HG03432 (cell line): ENCODE measurements around the gene NT5M.
A peak's percentile ranks its signal among the peaks of the same experiment; 100 is the strongest.
"Not testable (repeated sequence)": the region's sequence is repeated elsewhere in the genome, so short reads cannot be mapped to it uniquely, and the experiment has no call there.

Experiments used
- ATAC-seq: cut with Tn5 transposase; IDR thresholded peaks from one replicate; pipeline ENCODE4 v1.9.1; 2021; ENCODE audit warnings: mild to moderate bottlenecking, moderate library complexity; ENCODE audit not compliant: unreplicated experiment

The NT5M gene

DNA sequence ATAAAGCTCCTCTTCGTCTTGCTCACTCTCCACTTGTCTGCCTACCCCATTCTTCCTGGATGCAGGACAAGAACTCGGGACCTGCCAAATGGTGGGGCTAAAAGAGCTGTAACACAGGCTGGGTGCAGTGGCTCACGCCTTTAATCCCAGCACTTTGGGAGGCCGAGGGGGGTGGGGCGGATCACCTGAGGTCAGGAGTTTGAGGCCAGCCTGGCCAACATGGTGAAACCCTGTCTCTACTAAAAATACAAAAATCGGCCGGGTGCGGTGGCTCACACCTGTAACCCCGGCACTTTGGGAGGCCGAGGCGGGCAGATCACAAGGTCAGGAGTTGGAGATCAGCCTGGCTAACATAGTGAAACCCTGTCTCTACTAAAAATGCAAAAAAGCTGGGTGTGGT is 1.5 kb upstream of the NT5M start:
- ATAC-seq = not testable (repeated sequence)

DNA sequence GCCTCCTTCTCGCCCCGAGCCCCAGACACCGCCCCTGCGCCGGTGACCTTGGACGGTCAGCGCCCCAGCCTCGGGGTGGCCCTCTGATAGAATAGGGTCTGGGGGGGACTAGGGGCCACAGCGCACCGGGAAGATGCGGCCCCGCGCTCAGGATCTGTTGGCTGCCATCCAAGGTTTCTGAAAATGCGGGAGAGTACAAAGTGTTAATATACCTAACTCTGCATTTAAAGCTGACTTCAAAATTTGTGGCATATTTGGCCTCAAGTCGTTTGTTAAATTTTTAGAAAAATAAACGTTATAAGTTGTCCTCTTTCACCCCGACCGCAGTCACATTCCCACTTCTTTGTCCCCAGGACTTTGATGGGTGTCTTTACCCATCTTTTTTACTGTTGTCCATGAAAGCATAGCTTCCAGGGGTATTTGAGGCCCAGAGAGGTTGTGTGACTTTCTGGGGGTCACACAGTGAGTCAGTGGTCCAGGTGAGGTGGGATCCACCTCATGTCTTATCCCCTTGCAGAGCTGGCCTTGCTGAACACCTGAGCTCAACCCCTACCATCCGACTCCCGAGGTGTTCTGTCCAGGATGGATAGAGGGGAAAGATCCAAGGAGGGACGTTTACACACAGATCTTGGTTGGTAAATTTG is 796 bp downstream of the NT5M start:
- no peak for ATAC-seq

DNA sequence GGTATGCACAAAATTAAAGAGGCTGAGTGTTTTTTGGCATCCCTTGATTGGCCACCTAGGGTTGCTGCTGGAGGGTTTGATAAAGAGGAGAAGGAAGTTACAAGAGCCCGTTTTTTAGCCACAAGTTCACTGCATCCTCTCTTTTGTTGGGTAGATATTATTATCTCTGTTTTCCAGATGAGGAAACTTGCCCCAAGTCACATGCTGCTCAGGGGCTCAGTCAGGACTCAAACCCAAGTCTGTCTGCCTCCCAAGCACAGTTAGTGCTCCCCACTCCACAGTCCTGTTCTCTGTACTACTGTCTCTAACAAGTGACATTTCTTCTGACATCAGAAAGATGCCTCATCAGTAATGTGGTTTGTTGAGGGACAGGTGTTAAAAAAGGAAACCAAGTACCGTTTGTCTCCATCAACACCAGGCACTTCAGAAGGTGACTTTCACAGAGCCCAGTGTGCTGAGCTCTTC is 1.4 kb downstream of the NT5M start:
- ATAC-seq = no peak

DNA sequence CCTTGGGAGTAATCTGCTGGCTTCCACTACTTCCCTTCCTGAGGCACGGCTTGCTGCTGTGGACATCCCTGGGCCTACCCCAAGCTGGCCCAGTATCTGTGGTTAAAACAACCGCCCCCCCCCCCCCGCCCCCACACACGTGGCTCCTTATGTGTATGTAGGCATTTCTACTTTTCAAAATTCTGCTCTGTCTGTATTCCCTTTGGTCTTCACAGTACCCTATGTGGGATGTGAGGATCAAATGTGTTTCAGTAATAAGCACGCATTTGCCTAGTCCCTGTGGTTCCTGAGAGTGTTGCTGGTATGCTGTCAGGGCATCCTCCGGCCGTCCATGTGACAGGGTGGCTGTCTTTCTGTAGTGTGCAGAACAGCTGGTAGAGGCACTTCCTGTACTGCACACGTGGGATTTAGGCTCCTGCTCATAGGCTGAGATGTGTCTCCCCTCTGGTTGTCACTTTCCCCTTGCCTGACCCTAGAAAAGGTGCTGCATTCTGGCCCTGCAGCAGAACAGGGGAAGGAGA is 2.2 kb downstream of the NT5M start:
- peak; percentile 66 for ATAC-seq

DNA sequence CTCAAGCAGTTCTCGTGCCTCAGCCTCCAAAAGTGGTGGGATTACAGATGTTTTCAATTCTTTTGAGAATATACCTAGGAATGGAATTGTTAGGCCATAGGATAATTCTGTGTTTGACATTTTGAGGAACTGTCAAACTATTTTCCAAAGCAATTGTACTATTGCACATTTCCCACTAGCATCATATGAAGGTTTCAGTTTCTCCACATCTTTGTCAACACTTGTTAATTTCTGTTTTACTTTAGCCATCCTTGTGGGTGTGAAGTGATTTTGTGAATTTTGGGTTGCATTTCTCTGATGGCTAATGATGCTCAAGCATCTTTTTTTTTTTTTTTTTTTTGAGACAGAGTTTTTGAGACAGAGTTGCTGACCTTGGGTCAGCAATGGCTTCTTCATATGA is 6.2 kb downstream of the NT5M start:
- ATAC-seq = no peak

DNA sequence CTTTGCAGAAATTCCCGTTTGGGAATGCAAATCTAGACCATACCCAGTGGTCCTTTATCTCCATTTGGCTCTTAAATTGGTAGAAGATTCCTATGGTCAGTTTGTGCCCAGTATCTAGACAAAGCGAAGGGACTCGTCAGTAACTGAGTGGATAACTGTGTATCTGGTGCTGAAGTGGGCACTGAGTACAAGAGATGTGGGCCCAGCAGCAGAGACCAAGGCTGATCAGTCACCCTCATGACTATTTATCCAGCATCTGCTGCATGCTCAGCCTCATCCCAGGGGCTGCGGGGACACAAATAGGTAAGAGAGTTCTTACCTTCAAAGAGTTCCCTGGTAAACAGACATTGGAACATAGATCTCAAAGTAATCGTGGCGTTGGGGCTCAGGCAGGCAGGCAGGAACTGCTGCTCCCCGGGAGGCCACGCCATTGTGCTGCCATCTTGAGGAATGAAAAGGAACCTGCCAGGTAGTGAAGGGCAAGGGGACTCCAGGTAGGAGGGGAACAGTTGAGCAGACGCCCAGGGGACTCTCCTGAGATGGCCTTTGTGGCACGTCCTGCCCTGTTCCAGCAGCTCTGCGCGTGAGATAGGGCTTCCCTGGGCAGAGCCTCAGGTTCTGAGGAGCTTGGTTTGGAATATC is 10.3 kb downstream of the NT5M start:
- ATAC-seq = peak; percentile 61

DNA sequence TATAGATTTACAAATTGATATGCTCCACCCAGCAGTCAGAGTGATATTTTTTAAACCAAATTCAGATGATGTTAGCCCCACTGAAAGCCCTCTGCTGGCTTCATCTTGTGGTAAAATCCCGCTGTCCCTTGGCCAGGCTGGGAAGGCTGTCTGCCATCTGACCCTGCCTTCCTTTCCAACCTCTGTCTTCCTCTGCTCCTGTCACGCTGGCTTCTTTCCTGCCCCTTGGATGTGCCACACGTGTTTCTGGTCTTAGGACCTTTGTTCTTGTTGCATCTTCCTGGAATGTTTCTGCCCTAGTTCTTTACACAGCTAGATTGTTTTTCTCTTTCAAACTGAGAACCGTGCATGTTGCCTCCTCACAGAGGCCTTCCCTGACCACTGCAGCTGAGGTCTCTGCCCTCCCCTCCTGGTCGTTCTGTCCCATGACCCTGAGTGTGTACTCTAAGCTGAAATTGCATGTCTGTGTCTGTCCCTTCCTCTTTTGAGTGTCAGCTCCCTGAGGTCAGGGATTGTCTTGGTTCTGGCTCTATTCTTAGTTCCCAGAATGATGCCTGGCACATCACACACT is 11.4 kb downstream of the NT5M start:
- no peak for ATAC-seq

DNA sequence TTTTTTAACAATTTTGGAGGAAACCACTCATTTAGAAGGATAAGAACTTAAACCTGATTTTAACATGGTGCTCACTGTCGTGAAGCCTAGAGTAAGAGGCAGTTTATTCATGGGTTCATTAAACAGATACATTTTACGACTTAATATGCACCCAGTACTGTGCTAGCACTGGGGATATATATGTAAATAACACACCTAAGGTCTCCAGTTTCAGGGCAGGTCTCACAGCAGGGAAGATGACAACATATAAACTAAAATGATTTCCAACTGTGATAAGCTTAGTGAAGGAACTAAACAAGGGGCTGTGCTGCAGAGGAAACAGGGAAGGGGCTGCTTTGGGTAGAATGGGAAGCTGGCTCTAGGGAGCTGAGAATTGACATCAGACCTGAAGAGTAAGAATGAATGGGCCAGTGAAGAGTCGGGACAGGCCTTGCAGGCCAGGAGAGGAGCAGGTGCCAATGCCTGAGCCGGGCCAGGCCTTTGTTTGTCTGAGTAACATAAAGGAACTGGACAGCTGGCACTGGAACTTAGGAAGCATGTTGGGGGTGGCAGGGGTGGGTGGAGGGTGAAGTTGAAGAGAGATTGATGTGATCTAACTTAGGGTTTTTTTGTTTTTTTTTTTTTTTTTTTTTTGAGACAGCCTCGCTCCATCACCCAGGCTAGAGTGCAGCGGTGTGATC is 12.1 kb downstream of the NT5M start:
- ATAC-seq = no peak

DNA sequence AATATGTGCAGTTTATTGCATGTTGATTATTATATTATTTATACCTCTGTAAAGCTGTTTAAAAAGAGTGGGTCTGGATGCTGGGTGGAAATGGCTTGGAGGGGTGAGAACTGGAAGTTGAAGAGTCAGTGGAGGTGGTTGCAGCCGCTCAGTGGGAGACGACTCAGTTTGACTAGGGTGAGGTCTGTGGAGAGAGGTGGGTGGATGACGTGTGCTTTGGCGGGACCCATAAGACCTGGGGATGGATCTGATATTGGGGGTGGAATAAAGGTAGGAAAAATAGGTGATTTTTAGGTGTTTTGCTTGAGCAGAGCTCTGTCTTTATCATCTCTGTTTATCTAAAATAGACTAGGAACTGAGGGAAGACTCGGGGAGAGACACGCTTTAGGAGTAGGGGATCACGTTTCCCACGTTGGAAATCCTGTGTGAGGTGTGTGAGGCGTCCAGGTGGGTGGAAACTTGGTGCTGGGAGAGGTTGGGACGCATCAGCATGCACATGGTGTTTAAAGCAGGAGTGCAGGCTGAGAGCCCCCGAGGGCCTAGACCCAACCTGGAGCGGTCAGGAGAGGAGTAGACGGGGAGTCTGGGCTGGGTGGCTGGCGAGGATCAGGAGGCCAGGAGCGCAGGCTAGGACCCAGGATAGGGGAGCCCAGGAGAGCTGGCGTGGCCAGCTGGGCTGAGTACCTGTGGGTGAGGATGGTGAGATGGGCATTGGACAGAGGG is 17.2 kb downstream of the NT5M start:
- no peak for ATAC-seq

DNA sequence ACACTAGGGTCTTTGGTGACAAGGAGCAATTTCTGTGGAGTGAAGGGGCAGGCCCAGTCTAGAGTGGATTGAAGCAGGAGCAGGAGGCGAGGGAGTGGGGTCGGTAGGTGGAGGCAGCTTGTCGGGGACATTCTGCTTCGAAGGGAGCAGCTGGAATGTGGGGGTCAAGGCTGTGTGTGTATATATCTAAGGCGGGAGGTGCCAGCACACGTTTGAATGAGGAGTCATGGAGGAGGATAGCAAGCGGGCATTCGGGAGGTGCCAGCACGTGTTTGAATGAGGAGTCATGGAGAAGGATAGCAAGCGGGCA is 17.7 kb downstream of the NT5M start:
- no peak for ATAC-seq

DNA sequence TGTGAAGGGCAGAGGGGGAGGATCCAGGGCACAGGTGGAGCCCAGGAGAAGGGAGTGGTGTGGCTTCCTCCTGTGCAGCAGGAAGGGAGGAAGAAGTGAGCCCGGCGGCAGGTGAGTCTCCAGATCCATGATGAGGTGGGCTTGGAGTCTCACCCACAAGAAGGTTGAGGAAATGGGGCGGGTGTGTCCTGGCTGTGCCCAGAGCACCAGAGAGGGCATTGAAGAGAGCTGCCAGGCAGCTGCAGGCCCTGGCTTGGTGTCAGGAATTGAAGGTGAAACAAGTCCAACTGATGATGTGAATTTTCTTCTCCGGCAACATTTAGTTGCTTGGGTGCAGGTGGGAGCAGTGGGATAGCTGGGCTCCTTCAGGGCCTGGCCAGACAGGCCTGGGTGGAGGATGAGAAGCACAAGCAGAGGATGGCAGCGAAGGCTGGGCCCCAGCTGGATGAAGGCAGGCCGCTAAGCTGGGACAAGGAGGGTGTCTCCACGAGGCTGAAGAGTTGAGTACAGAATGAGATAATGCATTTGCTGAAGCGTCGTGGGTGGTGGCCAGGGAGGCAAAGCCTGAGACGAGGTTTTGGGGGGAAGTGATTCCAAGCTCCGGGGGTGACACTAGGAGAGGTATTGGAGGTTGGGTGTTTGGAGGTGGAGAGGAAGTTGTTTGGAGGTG is 18.3 kb downstream of the NT5M start:
- ATAC-seq = no peak

DNA sequence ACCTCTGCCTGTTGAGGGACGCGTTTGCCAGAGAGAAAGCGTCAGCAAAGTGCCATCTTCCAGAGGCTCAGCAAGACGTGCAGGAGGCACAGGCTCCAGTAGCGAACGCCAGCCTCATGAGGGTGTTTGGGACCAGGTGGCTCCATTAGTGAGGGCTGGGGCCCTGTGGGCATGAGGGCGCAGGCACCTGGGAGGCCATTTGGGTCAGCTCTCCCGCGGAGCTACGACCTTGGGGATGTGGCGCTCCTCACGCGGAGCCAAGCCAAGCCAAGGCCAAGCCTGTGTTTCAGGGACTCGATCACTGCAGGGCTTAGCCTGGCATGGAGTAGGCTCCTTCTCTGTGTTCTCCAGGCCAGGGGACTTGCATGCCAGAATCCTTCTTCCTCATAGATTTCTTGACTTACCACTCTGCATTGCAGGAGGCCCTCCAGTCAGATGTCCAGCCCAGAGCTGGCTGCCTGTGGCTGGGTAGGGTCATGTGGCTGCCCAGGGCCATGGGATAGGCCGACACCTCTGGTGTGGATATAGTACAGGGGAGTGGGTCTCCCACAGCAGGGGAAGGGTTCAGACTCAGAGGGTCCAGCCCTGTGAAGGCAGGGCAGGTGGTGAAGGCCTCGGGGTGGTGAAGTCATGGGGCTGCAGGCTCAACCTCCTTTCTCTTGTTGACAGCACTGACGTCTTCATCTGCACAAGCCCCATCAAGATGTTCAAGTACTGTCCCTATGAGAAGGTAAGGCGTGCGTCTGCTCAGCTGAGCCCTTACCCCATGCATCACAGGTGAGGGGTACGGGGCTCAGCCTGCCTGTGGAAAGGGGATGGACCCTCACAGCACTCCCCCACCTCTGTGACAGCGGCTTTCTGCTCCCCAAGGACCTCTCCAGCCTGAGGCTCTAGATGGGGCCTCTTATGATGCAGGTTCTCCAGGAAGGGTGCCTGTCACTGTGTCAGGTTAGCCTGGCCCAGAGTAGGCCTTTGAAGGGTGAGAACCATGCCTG is 19.6 kb downstream of the NT5M start:
- no peak for ATAC-seq

DNA sequence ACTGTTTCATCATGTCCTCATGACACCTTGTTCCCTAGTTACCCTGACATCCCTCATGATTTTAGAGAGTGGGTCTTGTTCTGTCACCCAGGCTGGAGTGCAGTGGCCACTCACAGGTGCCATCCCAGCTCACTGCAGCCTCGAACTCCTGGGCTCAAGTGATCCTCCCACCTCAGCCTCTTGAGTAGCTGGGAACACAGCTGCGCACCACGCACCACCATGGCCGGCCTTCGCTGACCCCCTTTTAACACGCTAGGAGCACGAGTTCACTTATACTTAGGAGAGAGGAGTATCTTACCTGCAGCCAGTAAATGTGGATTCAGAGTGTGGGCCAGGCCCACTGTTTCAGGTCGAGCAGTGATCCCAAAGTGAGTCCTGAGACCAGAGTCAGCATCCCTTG is 21.4 kb downstream of the NT5M start:
- ATAC-seq = no peak

DNA sequence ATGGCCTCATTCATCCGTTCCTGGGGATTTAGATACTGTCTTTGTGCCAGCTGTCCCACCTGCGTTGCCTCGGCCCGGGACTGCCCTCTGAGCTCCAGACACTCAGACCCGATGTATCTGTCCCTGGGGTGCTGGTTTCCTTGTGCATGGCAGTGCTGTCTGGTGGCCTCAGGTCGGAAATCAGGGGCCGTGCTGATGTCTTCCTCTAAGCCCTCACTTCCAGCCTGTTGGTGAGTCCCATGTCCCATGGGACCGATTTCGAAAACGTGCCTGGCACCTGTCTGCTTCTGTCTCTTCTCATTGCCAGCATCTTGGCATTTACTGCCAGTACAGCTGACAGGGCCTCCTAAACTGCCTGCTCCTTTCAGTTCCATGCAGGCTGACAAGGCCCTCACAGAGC is 22.1 kb downstream of the NT5M start:
- ATAC-seq = no peak

DNA sequence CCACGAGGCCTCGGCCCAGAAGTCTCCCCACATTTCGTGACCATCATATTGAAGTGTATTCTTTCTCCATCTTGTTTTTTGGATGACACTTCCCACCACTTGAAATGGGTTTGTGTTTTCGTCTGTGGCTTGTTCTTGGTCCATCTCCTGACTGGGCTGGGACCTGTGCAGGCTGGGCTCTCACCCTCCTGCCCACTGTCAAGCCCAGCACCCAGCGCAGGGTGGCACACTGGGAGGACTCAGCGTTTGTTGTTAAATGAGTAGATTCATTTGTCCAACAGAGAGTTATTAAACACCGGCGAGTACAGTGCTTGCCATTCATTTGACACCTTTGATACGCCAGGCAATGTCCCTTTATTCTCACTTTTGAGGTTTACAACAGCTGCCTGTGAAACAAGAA is 22.6 kb downstream of the NT5M start:
- no peak for ATAC-seq

DNA sequence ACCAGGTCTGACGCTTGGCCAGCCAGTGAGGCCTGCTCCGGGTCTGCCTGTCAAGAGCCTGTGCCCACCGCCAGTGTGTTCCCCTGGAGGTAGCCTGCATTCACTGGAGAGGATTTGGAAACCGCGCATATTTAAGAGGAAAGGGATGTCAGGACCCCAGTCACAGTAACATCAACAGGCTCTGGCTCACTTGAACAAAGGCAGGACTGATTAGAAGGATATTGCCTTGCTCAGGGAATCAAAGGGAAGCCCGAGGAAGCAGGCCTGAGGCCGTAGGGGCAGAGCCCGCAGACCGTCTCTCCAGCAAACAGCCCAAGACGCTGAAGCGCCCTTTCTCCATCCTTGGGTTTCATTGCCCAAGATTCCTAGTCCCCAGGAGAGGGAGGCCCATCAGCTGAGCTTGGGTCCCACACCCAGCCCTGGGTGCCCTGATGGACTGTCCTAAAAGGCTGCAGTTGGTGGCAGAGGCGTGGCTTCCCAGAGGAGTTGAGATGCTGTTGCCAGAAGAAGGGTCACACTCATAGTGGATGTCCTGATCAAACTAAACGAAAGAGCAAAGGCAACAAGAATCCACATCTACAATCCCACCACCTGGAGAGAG is 23.2 kb downstream of the NT5M start:
- ATAC-seq = no peak

DNA sequence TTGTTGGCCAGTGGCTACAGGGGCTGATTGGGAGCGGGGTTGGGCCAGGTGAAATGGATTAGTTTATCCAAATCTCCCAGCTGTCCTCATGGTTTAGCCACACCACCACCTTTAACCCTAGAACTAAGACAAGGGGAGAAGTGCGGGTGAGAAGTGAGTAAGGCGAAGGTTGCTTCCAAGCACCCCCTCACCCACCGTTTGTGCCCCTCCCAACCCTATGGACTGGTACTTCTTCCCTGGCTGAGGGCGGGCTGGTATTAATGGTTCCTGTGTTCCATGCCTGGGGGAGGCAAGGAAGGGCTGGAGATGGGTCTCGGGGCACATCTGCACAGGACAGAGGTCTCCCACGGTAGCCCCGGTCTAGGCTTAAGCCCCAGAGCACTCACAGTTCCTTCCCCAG is 25.1 kb downstream of the NT5M start:
- no peak for ATAC-seq

DNA sequence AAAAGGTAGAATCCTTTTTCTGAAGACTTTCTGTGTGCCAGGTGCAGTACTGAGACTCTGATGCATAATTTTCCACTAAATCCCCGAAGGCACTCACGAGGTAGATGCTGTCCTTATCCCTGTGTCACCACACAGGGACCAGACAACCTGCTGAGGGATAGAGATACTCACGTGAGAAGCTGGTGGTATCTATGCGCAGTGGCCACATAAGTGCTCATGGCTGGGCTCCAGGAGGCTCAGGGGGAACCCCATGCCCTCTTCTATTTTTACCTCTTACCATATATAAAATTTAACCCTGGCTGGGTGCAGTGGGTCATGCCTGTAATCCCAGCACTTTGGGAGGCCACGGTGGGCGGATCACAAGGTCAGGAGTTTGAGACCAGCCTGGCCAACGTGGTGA is 38.3 kb downstream of the NT5M start:
- no peak for ATAC-seq
